ENCODE results near the gene ARHGAP10.

ARHGAP10 gene

DNA sequence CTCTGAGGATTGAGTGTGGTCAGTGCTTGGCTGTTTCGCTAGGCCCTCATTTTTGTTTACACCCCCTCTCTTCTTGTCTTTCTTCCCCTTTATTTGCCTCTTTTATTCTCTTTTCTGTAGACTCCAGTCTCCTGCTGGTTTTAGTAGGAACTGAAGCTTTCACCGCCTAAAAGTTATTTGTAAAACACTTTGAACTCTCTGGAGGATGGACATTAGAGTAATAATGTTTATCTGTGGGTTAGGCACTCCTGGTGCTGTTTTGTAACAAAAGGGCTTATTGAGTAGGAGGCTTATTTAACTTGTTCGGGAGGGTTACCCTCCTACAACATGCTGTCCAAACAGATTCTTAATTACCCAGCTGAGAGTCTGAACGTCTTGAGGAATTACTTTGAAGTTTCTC lies 1.6 kb upstream of the ARHGAP10 start:
- no peak for DNase-seq (ENCODE audit: extremely low spot score)
- TF ChIP-seq, protein P1, sequence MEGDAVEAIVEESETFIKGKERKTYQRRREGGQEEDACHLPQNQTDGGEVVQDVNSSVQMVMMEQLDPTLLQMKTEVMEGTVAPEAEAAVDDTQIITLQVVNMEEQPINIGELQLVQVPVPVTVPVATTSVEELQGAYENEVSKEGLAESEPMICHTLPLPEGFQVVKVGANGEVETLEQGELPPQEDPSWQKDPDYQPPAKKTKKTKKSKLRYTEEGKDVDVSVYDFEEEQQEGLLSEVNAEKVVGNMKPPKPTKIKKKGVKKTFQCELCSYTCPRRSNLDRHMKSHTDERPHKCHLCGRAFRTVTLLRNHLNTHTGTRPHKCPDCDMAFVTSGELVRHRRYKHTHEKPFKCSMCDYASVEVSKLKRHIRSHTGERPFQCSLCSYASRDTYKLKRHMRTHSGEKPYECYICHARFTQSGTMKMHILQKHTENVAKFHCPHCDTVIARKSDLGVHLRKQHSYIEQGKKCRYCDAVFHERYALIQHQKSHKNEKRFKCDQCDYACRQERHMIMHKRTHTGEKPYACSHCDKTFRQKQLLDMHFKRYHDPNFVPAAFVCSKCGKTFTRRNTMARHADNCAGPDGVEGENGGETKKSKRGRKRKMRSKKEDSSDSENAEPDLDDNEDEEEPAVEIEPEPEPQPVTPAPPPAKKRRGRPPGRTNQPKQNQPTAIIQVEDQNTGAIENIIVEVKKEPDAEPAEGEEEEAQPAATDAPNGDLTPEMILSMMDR (IDR thresholded peaks at IDR 0.05; ENCODE audit: control extremely low read depth, extremely low read depth, low read depth, missing control alignments) = no peak
- ChIA-PET CTCF (interaction anchor here (1.0 kb wide), 2 partner anchors 45 to 62 kb away, joined by 3 read pairs; no protein-coding TSS in a partner anchor), POLR2A (no interaction called here)

DNA sequence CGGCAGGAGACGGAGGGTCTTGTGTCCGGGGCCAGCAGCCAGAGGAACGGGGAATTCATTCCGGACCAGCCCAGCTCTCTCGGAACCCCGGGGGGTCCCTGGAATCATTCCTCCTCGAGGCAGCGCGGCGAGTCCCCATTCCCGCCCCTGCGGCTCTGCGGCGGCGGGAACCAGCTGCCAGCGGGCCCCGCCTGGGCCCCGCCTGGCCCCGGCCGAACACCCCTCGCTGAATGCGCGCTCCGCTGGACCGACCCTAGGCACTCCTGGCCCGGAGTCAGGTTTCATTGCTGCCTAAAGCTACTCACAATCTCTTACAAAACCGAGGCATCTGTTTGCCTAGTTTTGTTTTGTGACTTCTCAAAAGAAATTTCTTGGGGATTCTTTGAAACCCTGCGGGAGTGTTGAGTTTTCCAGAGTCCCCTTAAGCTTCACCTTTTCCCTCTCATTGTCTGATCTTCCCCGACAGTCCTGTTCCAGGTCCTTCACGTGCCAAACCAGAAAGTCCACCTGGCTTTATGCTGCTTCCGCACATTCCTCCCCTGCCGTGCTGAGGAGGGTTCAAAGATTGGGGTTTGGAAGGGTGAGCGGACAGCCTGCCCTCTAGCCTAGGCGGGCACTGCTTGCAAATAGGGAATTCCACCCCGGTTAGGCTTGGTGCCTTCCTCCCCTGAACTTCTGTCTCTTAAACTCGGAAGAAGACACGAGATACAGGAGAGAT lies 789 bp downstream of the ARHGAP10 start:
- ChIA-PET CTCF (interaction anchor here (0.8 to 4.1 kb wide), 15 partner anchors 8 to 134 kb away, joined by 3 to 31 read pairs (median 4); no protein-coding TSS in a partner anchor), POLR2A (interaction anchor here (0.8 to 1.1 kb wide), 2 partner anchors 11 to 49 kb away, joined by 3 read pairs; partner anchors contain the start of gene PRMT9)
- peak; percentile 32 for DNase-seq (ENCODE audit: extremely low spot score)
- TF ChIP-seq, protein P1 (IDR thresholded peaks at IDR 0.05; ENCODE audit: control extremely low read depth, extremely low read depth, low read depth, missing control alignments) = no peak

DNA sequence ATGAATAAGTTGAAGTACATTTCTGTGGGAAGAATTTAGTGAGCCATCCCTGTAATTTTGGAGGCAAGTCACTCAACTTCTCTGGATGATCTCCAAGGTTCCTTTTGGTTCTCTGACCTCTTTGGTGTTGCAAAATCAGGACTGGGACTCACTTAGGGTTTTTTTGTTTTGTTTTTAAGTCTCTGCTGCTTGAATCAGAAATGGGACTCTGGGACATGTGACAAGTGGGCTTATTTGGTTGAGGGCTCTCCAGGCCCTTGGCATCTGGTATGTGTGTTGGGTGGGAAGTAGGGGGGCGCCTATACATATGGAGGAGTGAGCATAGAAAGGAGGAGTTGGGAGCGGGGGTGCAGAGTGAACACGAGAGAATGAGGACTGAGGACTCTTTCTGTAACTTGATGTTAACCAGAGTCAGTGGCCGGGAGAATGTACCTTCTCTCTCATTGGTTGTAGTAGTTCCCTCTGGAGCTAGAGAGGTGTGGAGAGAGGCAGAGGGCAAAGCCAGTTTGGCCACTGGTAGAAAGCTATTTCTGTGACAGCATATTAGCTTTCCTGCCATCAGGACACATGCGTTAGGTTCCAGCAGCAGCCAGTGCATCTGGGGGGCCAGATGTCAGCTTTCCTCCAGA lies 1.9 kb downstream of the ARHGAP10 start:
- CTCF ChIA-PET = interaction anchor here (1.0 to 4.1 kb wide), 4 partner anchors 13 to 133 kb away, joined by 3 to 31 read pairs (median 4); no protein-coding TSS in a partner anchor
- POLR2A ChIA-PET = no interaction called here
- no peak for DNase-seq (ENCODE audit: extremely low spot score)
- TF ChIP-seq, protein P1 (IDR thresholded peaks at IDR 0.05; ENCODE audit: control extremely low read depth, extremely low read depth, low read depth, missing control alignments) = no peak

GRCh38 chr4:147734496-147734895 lies 2.6 kb downstream of the ARHGAP10 start:
- ChIA-PET CTCF (interaction anchor here (1.0 to 4.1 kb wide), 3 partner anchors 13 to 132 kb away, joined by 3 to 31 read pairs (median 4); no protein-coding TSS in a partner anchor), POLR2A (no interaction called here)
- TF ChIP-seq, protein P1 (IDR thresholded peaks at IDR 0.05; ENCODE audit: control extremely low read depth, extremely low read depth, low read depth, missing control alignments) = no peak
- DNase-seq (ENCODE audit: extremely low spot score) = no peak

DNA sequence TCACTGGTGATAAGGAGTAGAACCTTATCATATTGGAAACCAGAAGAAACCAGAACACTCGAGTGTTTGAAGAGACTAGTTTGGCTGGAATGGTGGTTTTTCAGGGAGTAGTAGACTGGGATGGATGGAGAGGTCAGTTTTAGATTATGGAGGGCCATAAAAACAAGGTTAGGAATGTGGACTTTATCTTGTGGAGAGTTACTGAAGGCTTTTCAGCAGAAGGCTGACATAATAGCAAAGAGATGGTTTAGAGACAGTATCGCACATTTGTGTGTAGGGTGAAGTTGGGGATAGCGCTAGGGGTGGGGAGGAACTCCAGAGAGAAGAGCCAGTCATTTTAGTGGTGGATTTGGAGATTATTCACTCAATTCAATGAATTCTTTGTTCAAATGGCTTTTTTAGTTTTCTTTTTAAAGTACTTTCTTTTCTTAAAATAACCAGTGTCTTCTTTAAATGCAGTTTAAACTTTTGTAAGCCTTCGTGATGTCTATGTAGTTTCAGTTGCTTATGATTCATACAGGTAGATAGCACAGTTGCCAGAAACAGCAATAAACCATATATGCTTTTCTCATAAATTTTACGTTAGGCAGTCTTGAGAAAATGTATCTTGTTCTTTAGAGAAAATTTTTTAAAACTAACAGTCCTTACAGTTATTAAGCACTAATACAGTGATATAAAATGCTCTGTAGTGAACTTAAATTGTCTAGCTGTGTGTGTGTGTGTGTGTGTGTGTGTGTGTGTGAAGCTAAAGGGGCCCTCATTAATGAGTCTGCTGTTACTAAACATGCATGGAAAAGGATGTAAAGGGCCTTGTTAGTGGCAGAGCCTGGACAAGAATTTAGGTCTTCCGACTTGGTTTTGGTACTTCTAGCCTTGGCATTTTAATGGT lies 3.8 kb downstream of the ARHGAP10 start:
- ChIA-PET POLR2A (no interaction called here), CTCF (interaction anchor here (4.7 kb wide), 1 partner anchor 130 kb away, joined by 26 read pairs; no protein-coding TSS in a partner anchor)
- peak; percentile 44 for DNase-seq (ENCODE audit: extremely low spot score)
- TF ChIP-seq, protein P1 (IDR thresholded peaks at IDR 0.05; ENCODE audit: control extremely low read depth, extremely low read depth, low read depth, missing control alignments) = no peak

GRCh38 chr4:147736458-147736857 lies 4.6 kb downstream of the ARHGAP10 start:
- ChIA-PET CTCF (interaction anchor here (4.7 kb wide), 1 partner anchor 130 kb away, joined by 26 read pairs; no protein-coding TSS in a partner anchor), POLR2A (no interaction called here)
- TF ChIP-seq, protein P1 (IDR thresholded peaks at IDR 0.05; ENCODE audit: control extremely low read depth, extremely low read depth, low read depth, missing control alignments) = no peak
- no peak for DNase-seq (ENCODE audit: extremely low spot score)

Measured in GM10248 (cell line).